ENCODE results near the gene SLC5A10. TPM values are rescaled to one million over a fixed set of nuclear protein-coding genes. Genes with fewer than 3 reads are reported as not detected.
"Not testable (repeated sequence)": the region's sequence is repeated elsewhere in the genome, so short reads cannot be mapped to it uniquely, and the experiment has no call there.

The SLC5A10 gene
- polyA plus RNA-seq, 1 donor from 2014 or later = not detected

DNA sequence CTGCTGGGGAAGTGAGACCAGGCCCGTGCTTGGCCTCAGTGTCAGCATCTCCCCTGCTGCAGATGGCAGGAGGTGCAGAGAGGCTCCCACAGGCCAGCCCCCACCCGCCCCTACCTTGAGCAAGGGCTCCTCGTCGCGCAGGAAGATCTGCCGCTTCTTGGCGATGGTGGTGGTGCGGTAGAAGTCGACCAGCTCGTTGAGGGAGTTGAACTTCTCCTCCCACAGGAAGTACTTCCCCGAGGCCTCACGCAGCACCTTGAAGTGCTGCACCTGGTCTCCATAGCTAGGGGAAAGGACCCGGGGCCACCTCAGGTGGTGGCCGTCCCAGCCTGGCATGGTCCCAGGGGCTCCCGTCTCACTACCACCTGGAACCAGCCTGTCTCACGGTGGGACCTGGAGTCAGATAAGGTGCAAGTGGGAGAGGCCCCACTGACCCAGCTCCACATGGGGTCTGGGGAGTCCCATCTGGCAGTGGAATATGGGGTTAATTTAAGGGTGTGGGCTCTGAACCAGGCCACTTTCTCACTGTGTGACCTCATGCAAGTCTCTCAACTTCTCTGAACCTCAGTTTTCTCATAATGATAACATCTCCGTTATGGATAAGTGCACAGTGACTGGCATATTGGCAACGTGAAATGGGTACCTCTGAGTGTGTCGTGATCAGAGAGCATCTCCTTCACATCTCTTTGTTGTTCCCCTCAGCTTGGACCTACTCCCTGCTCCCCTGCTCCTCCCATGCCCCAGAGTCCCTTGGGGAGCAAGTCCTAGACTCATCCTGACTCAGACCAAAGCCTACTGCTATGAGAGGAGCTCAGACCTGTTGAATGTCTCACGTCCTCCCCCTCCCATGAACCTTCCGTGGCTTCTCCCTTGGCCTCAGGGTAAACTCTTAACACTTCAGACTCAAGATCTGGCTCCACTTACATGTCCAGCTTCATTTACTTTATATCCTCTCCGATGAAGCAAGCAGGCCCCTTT lies 72.4 kb downstream of the SLC5A10 start:
- Histone ChIP-seq H3K36me3 (ENCODE audit: insufficient read depth, low read length) (no peaks in the 10 kb centered on the region), H3K9ac (ENCODE audit: low read length) (no peak overlapping the region), H3K27ac (ENCODE audit: low read length) (no peak overlapping the region)

DNA sequence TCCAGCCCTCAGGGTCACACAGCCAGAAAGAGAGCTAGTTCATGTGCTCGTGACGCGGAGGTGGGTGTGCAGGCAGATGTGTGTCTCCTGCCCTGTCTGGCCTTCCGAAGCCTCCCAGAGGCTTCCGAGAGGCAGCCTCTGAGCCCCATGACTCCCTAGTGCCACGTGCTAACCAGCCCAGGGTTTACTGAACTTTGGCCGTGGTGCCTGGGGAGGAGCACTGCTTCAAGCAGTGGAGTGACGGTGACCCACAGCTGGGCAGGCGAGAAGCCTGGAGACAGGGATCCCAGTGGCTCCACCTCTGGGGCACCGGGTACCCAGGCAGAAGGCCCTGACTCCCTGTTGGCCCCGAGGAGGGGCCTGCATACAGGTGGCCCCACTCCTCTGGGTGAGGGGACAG lies 76.7 kb downstream of the SLC5A10 start:
- not testable (repeated sequence) for H3K4me3 ChIP-seq (ENCODE audit: low read length); H3K9me2 ChIP-seq (ENCODE audit: insufficient read depth, low read length); H3F3A ChIP-seq (ENCODE audit: insufficient read depth, low read length, poor library complexity, severe bottlenecking); H3K9me3 ChIP-seq (ENCODE audit: low read length); H3K9ac ChIP-seq (ENCODE audit: low read length); H4K20me1 ChIP-seq (ENCODE audit: insufficient read depth); H3K36me3 ChIP-seq (ENCODE audit: insufficient read depth, low read length); H3K27ac ChIP-seq (ENCODE audit: low read length); H2AFZ ChIP-seq (ENCODE audit: low read depth, low read length); H3K79me2 ChIP-seq (replicated peaks; ENCODE audit: insufficient read depth, low read length); H3K4me2 ChIP-seq (ENCODE audit: low read length); H3K27me3 ChIP-seq (ENCODE audit: insufficient read depth, low read depth, low read length)

More for the DNA sequence above, 72.4 kb downstream of the SLC5A10 start:
- Histone ChIP-seq H3K79me2 (replicated peaks; ENCODE audit: insufficient read depth, low read length) (no peaks in the 10 kb centered on the region), H3F3A (ENCODE audit: insufficient read depth, low read length, poor library complexity, severe bottlenecking) (no peaks in the 10 kb centered on the region), H3K4me3 (ENCODE audit: low read length) (no peak overlapping the region), H2AFZ (ENCODE audit: low read depth, low read length) (no peak overlapping the region), H3K9me2 (ENCODE audit: insufficient read depth, low read length) (no peaks in the 10 kb centered on the region), H3K4me2 (ENCODE audit: low read length) (no peak overlapping the region), H3K9me3 (ENCODE audit: low read length) (no peaks in the 10 kb centered on the region), H3K27me3 (ENCODE audit: insufficient read depth, low read depth, low read length) (no peaks in the 10 kb centered on the region), H4K20me1 (ENCODE audit: insufficient read depth) (no peaks in the 10 kb centered on the region)
- TF ChIP-seq POLR2AphosphoS5 (IDR thresholded peaks at IDR 0.05) (no peak), EZH2 (IDR thresholded peaks at IDR 0.05; ENCODE audit: borderline replicate concordance, insufficient read depth, low read length, poor library complexity, severe bottlenecking) (no peak), TAF1 (IDR thresholded peaks at IDR 0.05; ENCODE audit: low read depth) (no peak), RAD21 (conservative IDR thresholded peaks at IDR 0.05) (no peak), MXI1 (conservative IDR thresholded peaks at IDR 0.05; ENCODE audit: poor library complexity, severe bottlenecking) (no peak), SMC3 (conservative IDR thresholded peaks at IDR 0.05; ENCODE audit: poor library complexity) (no peak), EP300 (conservative IDR thresholded peaks at IDR 0.05; ENCODE audit: poor library complexity, severe bottlenecking) (no peak)
- TF ChIP-seq, protein P1, sequence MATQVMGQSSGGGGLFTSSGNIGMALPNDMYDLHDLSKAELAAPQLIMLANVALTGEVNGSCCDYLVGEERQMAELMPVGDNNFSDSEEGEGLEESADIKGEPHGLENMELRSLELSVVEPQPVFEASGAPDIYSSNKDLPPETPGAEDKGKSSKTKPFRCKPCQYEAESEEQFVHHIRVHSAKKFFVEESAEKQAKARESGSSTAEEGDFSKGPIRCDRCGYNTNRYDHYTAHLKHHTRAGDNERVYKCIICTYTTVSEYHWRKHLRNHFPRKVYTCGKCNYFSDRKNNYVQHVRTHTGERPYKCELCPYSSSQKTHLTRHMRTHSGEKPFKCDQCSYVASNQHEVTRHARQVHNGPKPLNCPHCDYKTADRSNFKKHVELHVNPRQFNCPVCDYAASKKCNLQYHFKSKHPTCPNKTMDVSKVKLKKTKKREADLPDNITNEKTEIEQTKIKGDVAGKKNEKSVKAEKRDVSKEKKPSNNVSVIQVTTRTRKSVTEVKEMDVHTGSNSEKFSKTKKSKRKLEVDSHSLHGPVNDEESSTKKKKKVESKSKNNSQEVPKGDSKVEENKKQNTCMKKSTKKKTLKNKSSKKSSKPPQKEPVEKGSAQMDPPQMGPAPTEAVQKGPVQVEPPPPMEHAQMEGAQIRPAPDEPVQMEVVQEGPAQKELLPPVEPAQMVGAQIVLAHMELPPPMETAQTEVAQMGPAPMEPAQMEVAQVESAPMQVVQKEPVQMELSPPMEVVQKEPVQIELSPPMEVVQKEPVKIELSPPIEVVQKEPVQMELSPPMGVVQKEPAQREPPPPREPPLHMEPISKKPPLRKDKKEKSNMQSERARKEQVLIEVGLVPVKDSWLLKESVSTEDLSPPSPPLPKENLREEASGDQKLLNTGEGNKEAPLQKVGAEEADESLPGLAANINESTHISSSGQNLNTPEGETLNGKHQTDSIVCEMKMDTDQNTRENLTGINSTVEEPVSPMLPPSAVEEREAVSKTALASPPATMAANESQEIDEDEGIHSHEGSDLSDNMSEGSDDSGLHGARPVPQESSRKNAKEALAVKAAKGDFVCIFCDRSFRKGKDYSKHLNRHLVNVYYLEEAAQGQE (IDR thresholded peaks at IDR 0.05; ENCODE audit: borderline replicate concordance) = no peak
- TF ChIP-seq, protein P2, sequence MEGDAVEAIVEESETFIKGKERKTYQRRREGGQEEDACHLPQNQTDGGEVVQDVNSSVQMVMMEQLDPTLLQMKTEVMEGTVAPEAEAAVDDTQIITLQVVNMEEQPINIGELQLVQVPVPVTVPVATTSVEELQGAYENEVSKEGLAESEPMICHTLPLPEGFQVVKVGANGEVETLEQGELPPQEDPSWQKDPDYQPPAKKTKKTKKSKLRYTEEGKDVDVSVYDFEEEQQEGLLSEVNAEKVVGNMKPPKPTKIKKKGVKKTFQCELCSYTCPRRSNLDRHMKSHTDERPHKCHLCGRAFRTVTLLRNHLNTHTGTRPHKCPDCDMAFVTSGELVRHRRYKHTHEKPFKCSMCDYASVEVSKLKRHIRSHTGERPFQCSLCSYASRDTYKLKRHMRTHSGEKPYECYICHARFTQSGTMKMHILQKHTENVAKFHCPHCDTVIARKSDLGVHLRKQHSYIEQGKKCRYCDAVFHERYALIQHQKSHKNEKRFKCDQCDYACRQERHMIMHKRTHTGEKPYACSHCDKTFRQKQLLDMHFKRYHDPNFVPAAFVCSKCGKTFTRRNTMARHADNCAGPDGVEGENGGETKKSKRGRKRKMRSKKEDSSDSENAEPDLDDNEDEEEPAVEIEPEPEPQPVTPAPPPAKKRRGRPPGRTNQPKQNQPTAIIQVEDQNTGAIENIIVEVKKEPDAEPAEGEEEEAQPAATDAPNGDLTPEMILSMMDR (IDR thresholded peaks at IDR 0.05; ENCODE audit: poor library complexity, severe bottlenecking) = no peak

DNA sequence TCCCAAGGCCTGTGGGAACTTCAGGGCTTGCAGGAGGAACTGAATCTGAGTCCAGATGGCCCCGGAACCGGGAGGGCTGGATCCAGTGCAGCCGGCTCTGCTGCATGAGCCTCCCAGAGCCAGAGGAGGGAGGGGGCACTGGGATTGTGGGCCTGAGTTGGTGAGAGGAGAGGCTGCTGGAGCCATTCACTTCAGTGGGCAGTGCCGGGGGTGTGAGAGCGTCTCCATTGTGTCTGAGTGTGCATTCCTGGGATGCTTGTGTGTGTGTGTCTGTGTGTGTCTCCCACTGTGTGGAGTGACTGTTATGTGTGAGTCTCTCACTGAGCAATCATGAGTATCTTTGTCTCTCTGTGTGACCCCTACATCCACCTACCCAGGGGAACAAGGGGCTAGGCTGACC lies 77.8 kb downstream of the SLC5A10 start:
- not testable (repeated sequence) for H3K27ac ChIP-seq (ENCODE audit: low read length); H3K36me3 ChIP-seq (ENCODE audit: insufficient read depth, low read length); H2AFZ ChIP-seq (ENCODE audit: low read depth, low read length); H3K9me2 ChIP-seq (ENCODE audit: insufficient read depth, low read length); H3K79me2 ChIP-seq (replicated peaks; ENCODE audit: insufficient read depth, low read length); H3K27me3 ChIP-seq (ENCODE audit: insufficient read depth, low read depth, low read length); H3K4me3 ChIP-seq (ENCODE audit: low read length); H3F3A ChIP-seq (ENCODE audit: insufficient read depth, low read length, poor library complexity, severe bottlenecking); H3K4me2 ChIP-seq (ENCODE audit: low read length); H3K9me3 ChIP-seq (ENCODE audit: low read length); H3K9ac ChIP-seq (ENCODE audit: low read length); H4K20me1 ChIP-seq (ENCODE audit: insufficient read depth)

DNA sequence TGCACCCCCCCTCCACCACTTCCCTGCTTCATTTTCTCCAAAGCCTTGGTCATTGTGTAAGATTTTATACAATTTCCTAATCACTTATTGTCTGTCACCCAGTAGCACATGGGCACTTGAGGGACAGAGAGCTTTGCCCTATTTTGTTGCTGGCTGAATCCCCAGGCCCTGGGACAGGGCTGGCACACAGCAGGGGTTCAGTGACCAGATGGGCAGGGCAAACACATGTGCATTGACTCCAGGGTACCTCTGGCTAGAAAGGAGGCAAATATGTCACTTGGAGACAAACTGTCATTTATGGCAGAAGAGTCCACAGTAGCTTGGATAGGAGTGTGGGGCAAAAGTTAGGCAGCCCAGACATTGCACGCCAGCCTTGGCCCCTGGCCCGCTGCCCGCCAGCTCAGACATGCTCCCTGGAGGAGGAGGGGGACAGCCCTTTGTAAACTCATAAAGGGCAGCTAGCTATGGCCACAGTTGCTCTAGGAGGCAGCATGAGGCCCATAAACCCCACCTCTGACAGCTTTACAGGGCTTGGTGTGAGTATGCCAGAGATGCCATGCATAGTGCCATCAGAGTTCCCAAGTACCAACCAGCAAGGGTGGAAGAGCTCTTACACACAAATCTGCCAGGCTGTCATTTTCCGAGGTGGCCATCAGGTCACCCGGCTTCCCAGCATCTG lies 78.9 kb downstream of the SLC5A10 start:
- H3K79me2 ChIP-seq (replicated peaks; ENCODE audit: insufficient read depth, low read length); H4K20me1 ChIP-seq (ENCODE audit: insufficient read depth); H3K27me3 ChIP-seq (ENCODE audit: insufficient read depth, low read depth, low read length); H3K9me3 ChIP-seq (ENCODE audit: low read length); H3K9ac ChIP-seq (ENCODE audit: low read length); H3F3A ChIP-seq (ENCODE audit: insufficient read depth, low read length, poor library complexity, severe bottlenecking); H3K4me3 ChIP-seq (ENCODE audit: low read length); H3K9me2 ChIP-seq (ENCODE audit: insufficient read depth, low read length); H3K36me3 ChIP-seq (ENCODE audit: insufficient read depth, low read length); H3K4me2 ChIP-seq (ENCODE audit: low read length); H3K27ac ChIP-seq (ENCODE audit: low read length); H2AFZ ChIP-seq (ENCODE audit: low read depth, low read length): not testable (repeated sequence)

Data from neural cell (in vitro differentiated cells).